GM18867 (cell line): ENCODE results near the gene KCNK4.
"Not testable (repeated sequence)": the region's sequence is repeated elsewhere in the genome, so short reads cannot be mapped to it uniquely, and the experiment has no call there.

Experiments used
- ATAC-seq: cut with Tn5 transposase; IDR thresholded peaks from one replicate; pipeline ENCODE4 v1.9.1; 2021; ENCODE audit warnings: mild to moderate bottlenecking, moderate library complexity; ENCODE audit not compliant: unreplicated experiment

Gene KCNK4

DNA sequence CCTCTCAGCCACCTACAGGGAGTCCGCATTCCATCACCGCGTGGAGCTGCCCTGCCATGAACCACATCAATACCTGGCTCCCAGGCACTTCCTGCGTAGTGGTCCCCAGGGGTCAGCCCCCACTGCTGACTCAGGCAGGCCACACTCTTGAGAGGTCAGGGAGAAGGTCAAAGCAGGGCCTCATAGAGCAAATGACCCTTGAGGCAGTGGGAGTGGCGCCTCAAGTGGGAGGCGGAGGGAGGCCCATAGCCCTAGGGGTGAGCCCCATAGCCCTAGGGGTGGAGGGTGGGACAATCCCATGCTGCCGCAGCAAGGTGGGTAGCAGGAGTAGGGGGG lies 31.8 kb downstream of the KCNK4 start:
- no peak for ATAC-seq

DNA sequence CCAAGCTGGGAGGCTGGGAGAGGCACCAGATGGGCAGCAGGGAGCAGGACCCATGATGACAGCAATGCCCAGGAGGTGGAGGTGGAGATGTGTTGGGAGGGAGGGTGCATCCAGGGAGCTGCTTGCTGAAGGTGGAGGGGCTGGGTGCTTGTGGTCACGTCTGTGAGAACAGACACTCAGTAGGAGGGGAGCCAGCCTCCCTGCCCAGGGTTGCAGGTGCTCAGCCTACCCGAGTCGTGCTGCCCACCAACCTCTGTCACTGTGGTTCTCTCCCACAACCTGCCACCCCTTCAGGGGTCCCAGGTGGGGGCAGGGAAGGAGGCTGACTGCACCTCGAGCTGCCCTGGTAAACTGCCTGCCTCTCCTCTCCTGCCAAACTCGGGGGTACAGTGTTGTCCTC lies 32.3 kb downstream of the KCNK4 start:
- no peak for ATAC-seq

DNA sequence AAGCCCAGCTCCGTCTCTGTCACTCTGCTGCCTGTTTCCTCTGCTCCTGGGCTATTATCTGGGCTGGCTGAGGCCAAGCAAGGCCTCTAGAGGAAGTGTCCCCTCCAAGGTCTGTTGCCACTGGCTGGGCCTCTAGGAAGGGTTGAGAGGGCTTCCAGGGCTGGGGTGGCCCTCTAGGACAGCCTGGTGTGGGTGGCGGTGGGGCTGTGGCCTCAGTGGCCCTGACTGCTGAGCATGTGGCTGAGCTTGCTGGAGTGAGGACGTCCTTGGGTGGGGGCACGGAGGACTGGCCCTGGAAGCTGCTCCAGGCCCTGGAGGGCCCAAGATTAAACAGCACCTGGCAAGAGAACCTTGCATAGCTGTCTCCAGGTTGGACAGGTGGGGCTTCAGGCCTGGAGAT lies 32.9 kb downstream of the KCNK4 start:
- ATAC-seq = not testable (repeated sequence)

DNA sequence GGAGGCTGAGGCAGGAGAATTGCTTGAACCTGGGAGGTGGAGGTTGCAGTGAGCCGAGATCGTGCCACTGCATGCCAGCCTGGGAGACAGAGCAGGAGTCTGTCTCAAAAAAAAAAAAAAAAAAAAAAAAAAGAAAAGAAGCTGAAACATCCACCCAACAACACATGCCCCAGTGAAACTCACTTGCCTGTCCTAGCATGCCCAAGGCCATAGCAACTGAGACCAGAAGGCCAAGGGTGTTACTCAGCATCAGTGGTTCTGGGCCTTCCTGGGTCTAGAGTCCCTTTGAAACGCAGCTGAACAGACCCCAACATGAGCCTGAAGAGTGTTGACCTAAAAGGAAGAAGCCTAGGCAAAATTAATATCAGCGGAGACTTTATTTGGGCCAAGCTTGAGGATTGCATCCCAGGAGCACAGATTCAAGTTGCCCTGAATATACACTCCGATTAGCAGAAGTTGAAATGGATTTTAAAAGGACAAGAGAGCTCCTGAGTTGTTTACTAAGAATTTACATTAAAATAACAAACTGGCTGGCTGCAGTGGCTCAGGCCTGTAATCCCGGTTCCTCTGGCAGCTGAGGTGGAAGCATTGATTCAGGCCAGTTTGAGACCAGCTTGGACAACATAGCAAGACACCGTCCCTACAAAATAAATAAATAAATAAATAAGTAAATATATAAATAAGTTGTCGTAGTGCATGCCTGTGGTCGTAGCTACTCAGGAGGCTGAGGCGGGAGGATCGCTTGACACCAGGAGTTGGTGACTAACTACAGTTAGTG lies 33.8 kb downstream of the KCNK4 start:
- ATAC-seq = no peak

DNA sequence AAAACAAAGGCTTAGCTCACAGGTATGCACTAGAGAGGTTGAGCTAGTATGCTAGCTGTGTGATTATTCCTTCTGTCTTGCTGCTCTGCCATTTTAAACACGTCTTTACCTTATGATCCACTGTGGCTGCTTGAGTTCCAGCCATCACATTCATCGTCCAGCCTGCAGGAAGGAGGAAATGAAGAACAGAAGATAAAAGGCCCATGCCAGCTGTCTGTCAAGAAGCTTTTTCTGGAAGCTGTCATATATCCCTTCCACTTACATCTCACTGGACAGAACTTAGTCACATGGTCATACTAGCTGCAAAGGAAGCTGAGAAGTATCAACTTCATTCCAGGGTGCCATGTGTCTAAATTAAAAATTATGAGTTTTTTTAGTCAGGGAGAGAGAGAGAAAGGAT lies 36.3 kb downstream of the KCNK4 start:
- ATAC-seq = no peak

DNA sequence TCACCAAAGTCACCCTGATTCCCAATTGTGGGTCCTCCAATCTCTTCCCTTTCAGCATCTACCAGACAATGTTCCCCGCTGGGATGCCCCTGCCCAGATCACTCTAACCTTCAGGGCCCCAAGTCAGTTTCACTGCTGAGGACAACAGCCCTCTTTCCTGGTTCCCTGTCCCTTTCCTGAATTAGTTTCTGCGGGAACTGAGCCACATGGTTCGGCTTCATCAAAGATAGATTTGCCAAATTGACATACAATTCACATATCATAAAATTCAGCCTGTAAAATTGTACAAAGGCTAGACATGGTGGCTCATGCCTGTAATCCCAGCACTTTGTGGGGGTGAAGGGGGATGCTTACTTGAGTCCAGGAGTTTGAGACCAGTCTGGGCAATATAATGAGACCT lies 36.9 kb downstream of the KCNK4 start:
- no peak for ATAC-seq

DNA sequence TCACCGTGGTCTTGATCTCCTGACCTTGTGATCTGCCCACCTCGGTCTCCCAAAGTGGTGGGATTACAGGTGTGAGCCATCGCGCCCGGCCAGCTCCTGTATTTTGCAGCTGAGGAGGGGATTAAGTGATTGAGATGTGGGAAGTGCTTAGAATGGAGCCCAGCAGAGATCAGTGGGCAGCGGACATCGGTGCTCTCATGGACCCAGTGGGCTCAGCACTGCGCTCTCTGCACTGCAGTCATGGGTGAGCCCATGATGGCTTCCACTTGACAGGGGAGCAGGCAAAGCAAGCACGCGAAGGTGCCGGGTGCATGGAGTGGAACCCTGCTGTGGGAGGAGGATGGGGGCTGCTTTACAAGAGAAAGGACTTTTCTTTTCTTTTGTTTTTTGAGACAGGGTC lies 39.8 kb downstream of the KCNK4 start:
- no peak for ATAC-seq

DNA sequence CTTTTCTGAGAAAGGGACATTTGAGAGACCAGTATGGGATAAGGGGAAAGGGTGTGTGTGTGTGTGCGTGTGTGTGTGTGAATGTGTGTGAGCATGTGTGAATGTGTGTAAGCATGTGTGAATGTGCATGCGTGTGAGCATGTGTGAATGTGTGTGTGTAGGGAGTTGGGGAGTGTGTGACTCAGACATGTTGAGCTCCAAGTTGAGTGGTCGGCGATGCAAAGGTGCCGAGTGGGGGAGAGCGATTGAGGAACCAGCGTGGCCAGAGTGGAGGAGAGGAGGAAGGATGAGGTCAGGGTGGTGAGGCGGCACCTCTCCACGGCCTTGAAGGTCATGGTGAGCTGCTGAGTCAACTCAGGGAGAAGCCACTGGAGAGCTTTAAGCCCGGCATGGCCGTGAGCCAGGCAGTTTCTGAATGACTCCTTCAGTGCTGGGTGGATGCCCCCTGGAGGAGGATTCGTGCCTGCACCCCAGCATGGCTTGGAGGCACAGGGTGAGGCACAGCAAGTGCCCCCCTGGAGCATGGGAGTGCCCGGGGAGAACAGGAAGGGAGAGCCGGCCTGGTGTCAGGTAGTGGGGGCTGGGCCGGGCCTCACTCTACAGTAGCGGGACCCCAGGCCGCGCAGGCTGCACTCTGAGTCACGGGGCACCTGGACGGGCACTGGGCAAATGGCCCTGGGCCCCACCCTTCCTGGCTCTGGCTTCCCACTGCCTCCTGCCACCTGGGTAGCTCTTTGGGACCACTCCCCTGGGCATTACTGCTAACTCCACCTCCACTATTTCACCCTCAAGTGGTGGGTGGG lies 40.7 kb downstream of the KCNK4 start:
- peak; percentile 54 for ATAC-seq

DNA sequence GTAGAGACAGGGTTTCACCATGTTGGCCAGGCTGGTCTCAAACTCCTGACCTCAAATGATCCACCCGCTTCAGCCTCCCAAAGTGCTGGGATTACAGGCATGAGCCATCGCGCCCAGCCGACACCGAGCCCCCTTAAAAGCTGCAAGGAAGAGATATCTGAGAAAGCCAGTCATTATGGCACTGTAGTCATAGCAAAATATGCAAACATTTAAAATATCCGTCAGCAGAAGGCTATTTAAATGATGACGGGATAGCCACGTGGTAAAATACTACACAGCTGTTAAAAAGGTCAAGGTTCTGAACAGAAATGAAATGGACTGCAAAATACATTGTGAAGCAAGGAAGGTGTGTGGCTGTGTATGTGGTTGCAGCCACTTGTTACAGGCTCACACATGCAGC lies 42.5 kb downstream of the KCNK4 start:
- no peak for ATAC-seq

DNA sequence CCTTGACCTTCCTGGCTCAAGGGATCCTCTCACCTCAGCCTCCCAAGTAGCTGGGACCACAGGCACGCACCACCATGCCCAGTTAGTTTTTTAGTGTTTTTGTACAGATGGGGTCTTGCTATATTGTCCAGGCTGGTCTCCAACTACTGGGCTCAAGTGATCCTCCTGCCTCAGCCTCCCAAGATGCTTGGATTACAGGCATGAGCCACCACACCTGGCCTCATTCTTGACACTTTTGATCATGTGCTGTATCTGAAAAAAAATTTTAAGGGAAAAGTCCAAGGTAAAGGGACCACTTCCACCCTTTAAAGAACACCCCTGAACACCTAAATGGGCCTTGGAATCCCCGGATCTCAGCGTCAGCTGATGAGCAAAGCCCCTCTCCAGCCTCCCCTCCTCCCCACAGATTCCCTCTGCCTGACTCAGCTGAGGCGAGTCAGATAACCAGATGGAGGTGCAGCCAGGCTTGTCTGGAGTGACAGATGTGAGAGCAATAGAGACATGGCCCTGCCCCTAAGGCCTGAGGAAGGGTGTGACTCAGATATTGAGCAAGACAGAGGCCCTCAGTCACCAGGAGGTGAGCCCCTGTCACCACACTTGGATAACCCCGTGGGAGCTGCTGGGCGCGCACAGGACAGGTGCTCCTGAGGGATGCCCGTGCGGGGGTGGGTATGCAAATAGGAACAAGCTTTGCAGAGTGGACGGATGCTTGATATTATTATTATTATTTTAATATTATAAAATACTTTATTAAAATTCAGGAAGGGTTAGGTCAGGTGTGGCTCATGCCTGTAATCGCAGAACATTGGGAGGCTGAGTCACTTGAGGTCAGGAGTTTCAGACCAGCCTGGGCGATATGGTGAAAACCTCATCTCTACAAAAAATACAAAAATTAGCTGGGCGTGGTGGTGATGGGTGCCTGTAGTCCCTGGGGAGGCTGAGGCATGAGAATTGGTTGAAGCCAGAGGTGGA lies 43.9 kb downstream of the KCNK4 start:
- ATAC-seq = peak; percentile 58

DNA sequence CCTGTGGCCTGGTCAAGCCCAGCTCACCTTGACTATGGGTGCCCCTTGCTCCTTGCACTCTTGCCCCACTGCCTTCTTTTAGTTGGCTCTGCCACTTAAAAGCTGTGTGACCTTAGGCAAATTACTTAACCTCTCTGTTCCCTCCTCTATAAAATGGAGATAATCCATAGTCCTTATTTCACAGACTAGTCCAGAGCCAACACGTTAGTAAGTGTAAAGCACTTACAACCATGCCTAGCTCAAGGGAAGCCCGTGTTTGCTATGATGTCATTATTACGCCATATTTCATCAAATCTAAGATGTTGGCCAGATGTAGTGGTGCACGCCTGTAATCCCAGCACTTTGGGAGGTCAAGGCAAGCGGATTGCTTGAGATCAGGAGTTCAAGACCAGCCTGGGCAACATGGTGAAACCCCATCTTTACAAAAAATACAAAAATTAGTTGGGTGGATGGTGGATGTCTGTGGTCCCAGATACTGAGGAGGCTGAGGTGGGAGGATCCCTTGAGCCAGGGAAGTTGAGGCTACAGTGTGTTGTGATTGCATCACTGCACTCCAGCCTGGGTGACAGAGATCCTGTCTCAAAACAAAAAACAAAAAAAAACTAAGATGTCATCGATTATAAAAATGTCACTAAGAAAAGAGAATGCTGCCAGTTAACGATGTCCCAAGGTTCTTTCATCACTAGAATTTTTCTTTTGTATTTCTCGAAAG lies 46.6 kb downstream of the KCNK4 start:
- no peak for ATAC-seq

DNA sequence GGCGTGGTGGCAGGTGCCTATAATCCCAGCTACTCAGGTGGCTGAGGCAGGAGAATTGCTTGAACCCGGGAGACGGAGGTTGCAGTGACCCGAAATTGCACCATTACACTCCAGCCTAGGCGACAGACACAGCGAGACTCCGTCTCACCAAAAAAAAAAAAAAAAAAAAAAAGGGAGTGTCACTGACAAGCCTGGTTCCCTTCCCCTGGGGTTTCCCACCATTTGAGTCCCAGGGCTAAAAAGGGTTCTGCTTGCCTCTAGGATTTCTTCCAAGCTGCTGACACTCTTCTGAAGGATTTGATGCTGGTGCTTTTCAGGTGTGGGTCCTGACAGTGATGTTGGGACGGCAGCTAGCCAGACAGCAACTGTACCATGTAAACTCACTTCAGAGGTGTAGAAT lies 47.6 kb downstream of the KCNK4 start:
- ATAC-seq = no peak

DNA sequence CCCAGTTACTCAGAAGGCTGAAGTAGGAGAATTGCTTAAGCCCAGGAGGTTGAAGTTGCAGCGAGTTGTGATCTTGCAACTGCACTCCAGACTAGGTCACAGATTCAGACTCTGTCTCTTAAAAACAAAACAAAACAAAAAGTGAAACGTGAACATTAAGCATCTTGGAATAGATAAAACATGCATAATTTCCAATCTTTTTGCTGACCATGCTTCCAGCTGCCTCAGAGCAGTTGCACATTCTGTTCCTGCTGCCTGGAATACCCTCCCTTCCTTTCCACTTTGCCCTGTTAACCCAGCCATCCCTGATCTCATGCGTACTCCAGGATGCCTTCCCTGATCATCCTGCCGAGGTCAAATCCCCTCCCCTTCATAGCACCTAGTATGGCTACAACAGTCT lies 48.2 kb downstream of the KCNK4 start:
- ATAC-seq = no peak

DNA sequence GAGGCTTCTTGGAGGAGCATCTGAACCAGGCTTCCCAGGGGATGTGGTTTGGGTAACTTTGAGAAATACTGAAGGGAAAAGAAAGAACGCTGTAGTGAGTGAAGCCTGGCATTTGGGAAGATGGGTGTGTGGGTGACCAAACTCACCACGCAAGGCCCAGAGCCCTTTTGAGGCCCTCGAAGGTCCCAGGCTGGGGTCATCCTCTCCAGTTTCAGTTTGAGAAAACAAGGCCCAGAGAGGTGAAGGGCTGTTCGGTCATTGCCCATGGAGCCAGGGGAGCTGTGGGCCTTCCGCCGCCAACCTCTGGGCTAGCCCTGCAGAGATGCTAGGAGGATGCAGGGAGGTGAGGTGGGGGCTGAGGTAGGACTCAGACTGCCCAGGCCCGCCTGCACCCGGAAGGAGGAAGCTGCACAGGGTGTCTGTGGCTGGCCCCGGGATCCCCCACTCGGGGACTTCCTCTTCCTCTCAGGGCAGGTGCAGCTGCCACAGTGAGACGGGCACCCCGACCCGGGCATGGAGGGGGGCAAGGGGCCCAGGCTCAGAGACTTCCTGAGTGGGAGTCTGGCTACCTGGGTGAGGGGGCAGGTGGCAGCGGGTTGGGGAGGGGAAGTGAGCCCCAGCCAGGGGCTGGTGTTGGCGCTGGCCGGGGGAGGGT lies 48.8 kb downstream of the KCNK4 start, which contains the start of gene CCDC88B:
TSS of gene CCDC88B (plus strand) at position 451 of the 655 bp plus-strand sequence. CDS start at position 514, 63 bp downstream.
- peak; percentile 68 for ATAC-seq

DNA sequence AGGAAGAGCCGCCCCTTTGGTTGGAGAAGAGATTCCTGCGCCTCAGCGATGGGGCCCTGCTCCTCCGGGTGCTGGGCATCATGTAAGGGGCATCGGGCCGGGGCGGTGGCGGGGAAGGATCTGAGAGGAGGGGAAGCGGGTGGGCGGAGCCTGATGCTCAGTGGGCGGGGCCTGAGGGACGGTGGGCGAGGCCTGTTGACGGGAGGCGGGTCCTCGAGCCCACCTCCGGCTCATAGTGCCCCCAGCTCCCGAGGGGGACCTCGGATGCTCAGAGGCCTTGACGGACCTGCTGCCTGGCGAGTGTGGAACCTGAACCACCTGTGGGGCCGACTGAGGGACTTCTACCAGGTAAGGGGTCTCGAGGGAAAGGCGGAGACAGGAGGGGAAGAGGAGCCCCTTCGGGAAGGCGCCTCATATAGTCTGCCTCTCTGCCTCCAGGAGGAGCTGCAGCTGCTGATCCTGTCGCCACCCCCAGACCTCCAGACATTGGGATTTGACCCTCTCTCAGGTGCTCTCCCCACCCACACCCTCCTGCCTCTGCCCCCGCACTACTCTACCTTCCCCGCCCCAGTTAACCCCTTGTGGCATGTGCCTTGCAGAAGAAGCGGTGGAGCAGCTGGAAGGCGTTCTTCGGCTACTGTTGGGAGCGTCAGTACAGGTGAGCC lies 49.7 kb downstream of the KCNK4 start:
- peak; percentile 33 for ATAC-seq

DNA sequence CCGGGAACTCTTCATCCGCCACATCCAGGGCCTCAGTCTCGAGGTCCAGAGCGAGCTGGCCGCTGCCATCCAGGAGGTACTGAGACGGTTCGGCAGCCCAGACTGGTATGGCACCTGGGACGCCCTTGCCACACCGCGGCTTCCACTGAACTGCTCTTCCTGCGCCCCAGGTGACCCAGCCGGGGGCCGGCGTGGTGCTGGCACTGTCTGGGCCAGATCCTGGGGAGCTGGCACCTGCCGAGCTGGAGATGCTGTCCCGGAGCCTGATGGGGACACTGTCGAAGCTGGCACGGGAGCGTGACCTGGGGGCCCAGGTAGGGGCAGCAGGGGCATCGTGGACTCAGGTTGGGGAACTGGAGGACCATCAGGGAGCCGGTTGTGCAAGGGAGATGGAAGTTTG lies 50.3 kb downstream of the KCNK4 start:
- ATAC-seq = no peak

DNA sequence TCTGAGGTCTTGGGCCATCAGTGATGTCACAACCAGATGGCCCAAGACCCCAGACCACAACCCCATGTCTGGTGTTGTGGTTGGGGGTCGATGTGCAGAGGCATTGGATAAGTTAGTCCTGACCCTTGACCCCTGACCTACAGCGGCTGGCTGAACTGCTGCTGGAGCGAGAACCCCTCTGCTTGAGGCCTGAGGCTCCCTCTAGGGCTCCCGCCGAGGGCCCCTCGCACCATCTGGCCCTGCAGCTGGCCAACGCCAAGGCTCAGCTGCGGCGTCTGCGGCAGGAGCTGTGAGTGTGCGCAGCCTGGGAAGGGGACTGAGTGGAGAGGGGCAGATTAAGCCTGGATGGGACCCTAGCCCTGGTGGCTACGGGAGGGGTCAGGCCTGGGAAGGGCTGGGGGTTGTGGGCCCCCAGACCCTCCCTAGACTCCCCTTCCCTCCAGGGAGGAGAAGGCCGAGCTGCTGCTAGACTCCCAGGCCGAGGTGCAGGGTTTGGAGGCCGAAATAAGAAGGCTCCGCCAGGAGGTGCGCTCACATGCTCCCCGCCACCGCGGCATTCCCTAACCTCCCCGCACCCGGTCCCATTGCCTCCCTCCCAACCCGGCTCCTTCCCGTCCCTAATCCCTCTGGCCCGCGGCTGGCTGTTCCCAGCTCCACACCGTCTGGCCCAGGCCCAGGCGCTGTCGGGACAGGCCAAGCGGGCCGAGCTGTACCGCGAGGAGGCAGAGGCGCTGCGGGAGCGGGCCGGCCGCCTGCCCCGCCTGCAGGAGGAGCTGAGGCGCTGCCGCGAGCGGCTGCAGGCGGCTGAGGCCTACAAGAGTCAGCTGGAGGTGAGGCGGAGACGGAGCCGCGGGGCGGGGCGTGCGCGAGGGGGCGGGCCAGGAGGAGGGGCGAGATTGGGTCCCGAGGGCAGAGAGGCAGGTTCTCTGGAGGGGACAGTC lies 51.0 kb downstream of the KCNK4 start:
- ATAC-seq = peak; percentile 52
